PC-9 (cell line): ENCODE results near the gene BCL11B. TPM values are rescaled to one million over a fixed set of nuclear protein-coding genes. Genes with fewer than 3 reads are reported as not detected.
"Not testable (repeated sequence)": the region's sequence is repeated elsewhere in the genome, so short reads cannot be mapped to it uniquely, and the experiment has no call there.

Source experiments
- BruUV-seq: library from RNA; stranded (reverse); fragments of 400-500 nt; replicated peaks from 2 replicates; lab custom pipeline; 2021; lab: Mats Ljungman, UMichigan
- CTCF ChIA-PET: fragments of 300-600 bp; sonication (Branson Sonifier 250); formaldehyde crosslinking; loops from one replicate; lab custom pipeline; 2022; ENCODE audit warnings: antibody characterized with exemption; lab: Charles Lee
- POLR2A ChIA-PET: fragments of 300-600 bp; sonication (Branson Sonifier 250); formaldehyde crosslinking; loops from one replicate; lab custom pipeline; 2022; ENCODE audit warnings: antibody characterized with exemption; ENCODE audit not compliant: unreplicated experiment; lab: Charles Lee
- DNase-seq, 2 experiments: peaks; one replicate each; pipeline versions ENCODE4 v3.0.0 to v3.0.0-alpha.2; 2015 to 2022; ENCODE audit warnings: mixed read lengths in 1 of 2
- H2AFZ ChIP-seq: fragments of 200-600 bp; sonication (generic); 2 replicates; pipeline ENCODE4 v1.8.1; 2017; ENCODE audit warnings: antibody characterized with exemption
- H3F3A ChIP-seq: fragments of 200-600 bp; sonication (generic); 2 replicates; pipeline ENCODE4 v1.8.1; 2017; ENCODE audit warnings: antibody characterized with exemption, mild to moderate bottlenecking, low read depth; ENCODE audit not compliant: insufficient read depth
- H3K27ac ChIP-seq: fragments of 200-600 bp; sonication (generic); 2 replicates; pipeline ENCODE4 v1.6.1; 2016; ENCODE audit warnings: mixed run types
- H3K27me3 ChIP-seq: fragments of 200-600 bp; sonication (generic); 2 replicates; pipeline ENCODE4 v1.6.1; 2016; ENCODE audit warnings: low read depth, mixed run types; ENCODE audit not compliant: insufficient read depth
- H3K36me3 ChIP-seq: fragments of 200-600 bp; sonication (generic); 2 replicates; pipeline ENCODE4 v1.6.1; 2016; ENCODE audit warnings: low read depth, mixed run types
- H3K4me1 ChIP-seq: fragments of 200-600 bp; sonication (generic); replicated peaks from 2 replicates; pipeline ENCODE4 v1.6.1; 2016; ENCODE audit warnings: mixed run types; ENCODE audit not compliant: insufficient read depth
- H3K4me2 ChIP-seq: fragments of 200-600 bp; sonication (generic); 2 replicates; pipeline ENCODE4 v1.6.1; 2017; ENCODE audit warnings: mixed run types
- H3K4me3 ChIP-seq: fragments of 200-600 bp; sonication (generic); 2 replicates; pipeline ENCODE4 v1.6.1; 2016; ENCODE audit warnings: mixed run types
- H3K79me2 ChIP-seq: fragments of 200-600 bp; sonication (generic); 2 replicates; pipeline ENCODE4 v1.6.1; 2017; ENCODE audit warnings: low read depth, mixed run types
- H3K9me2 ChIP-seq: fragments of 200-600 bp; sonication (generic); 2 replicates; pipeline ENCODE4 v1.8.1; 2017; ENCODE audit warnings: mild to moderate bottlenecking; ENCODE audit not compliant: insufficient read depth
- H3K9me3 ChIP-seq: fragments of 200-600 bp; sonication (generic); 2 replicates; pipeline ENCODE4 v1.8.1; 2016; ENCODE audit warnings: low read depth; ENCODE audit not compliant: insufficient read depth
- H4K20me1 ChIP-seq: fragments of 200-600 bp; sonication (generic); 2 replicates; pipeline ENCODE4 v1.8.1; 2017; ENCODE audit not compliant: insufficient read depth
- EZH2 ChIP-seq: fragments of 200-600 bp; sonication (generic); IDR thresholded peaks from 2 replicates; pipeline ENCODE4 v1.8.0; 2017; ENCODE audit warnings: antibody characterized with exemption, low read depth
- intact Hi-C: fragments of 100-400 bp; cut with micrococcal nuclease; formaldehyde crosslinking; loops from one replicate; pipeline ENCODE4 v1.10.0; 2022; ENCODE audit not compliant: unreplicated experiment
- total RNA-seq: library from RNA; stranded (reverse); gene quantifications from 2 replicates; pipeline ENCODE4 v1.2.3, GENCODE V29; 2021
- TF ChIP-seq, protein P1 (sequence below): fragments of 200-600 bp; sonication (generic); conservative IDR thresholded peaks from 2 replicates; pipeline ENCODE4 v1.6.1; 2017; ENCODE audit warnings: mixed run types, antibody characterized with exemption, mild to moderate bottlenecking, moderate library complexity

The BCL11B gene
- total RNA-seq, 1 experiment from 2014 or later, result not detected

DNA sequence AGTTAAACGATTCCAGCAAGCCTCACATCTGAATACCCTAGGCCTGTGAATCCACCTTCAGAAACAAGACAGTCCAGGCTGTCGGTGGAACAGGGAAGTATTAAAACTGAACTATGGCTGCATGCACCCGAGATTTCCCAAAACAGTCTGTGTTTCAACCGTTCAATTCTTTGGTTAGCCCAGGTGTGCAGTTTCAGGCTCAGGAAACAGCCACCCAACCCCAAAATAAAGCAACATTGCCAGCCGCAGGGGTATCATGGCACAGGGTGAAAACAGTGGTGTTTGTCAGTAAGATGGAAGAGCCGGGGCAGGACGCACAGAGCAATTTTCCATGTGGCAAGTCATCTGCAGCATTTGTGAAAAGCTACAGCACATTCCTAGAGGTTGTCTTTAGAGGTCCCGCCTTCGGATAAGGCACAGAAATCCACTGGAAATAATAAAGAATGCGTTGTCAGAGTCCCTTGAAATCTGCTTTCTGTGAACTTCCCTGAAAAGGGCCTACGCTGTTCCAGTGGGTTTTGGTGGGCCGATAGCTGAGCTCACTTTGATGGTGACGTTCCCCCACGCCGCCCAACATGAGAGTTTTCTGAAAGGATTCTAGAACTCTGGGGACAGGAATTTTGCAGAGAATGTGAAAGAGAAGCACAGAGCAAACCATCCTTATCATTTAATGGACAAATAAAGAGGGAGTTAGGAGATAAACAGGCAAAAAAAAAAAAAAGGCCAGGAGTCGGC is 84.9 kb downstream of the BCL11B start:
- H3K79me2 ChIP-seq, result no peaks in the 10 kb centered on the region
- H2AFZ ChIP-seq, result no peak overlapping the region
- peaks cover 77% of the 10 kb centered on the region for H3K27me3 ChIP-seq
- H3K4me2 ChIP-seq, result no peak overlapping the region
- no TSS peak for BruUV-seq
- no peaks in the 10 kb centered on the region for H3K36me3 ChIP-seq
- intact Hi-C loops, result no loop called here
- no peak overlapping the region for H3K27ac ChIP-seq
- no peaks in the 10 kb centered on the region for H4K20me1 ChIP-seq
- CTCF ChIA-PET, result no interaction called here
- no peaks in the 10 kb centered on the region for H3K9me2 ChIP-seq
- no peak overlapping the region for H3K4me3 ChIP-seq
- POLR2A ChIA-PET, result interaction anchor here (0.7 kb wide), 1 partner anchor 409 kb away, joined by 3 read pairs; no protein-coding TSS in a partner anchor
- H3F3A ChIP-seq, result no peaks in the 10 kb centered on the region
- no peaks in the 10 kb centered on the region for H3K9me3 ChIP-seq
- DNase-seq, result no peak
- TF ChIP-seq EZH2, result no peak
- TF ChIP-seq, protein P1, sequence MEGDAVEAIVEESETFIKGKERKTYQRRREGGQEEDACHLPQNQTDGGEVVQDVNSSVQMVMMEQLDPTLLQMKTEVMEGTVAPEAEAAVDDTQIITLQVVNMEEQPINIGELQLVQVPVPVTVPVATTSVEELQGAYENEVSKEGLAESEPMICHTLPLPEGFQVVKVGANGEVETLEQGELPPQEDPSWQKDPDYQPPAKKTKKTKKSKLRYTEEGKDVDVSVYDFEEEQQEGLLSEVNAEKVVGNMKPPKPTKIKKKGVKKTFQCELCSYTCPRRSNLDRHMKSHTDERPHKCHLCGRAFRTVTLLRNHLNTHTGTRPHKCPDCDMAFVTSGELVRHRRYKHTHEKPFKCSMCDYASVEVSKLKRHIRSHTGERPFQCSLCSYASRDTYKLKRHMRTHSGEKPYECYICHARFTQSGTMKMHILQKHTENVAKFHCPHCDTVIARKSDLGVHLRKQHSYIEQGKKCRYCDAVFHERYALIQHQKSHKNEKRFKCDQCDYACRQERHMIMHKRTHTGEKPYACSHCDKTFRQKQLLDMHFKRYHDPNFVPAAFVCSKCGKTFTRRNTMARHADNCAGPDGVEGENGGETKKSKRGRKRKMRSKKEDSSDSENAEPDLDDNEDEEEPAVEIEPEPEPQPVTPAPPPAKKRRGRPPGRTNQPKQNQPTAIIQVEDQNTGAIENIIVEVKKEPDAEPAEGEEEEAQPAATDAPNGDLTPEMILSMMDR, result no peak
- no peaks in the 10 kb centered on the region for H3K4me1 ChIP-seq

DNA sequence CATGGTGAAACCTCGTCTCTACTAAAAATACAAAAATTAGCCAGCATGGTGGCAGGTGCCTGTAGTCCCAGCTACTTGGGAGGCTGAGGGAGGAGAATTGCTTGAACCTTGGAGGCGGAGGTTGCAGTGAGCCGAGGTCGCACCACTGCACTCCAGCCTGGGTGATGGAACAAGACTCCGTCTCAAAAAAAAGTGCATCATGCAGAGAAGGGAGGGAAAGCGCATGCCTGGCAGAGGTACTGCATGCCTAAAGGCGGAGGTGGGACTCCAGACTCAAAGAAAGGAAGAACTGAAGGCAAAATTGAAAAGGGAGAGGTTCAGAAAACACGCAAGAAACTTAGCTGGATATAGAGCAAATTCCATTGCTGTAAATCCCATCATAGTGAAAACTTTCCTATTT is 85.7 kb downstream of the BCL11B start:
- H3K9me3 ChIP-seq, H3F3A ChIP-seq, H3K27ac ChIP-seq, H3K79me2 ChIP-seq, H3K36me3 ChIP-seq, H3K4me1 ChIP-seq, H3K9me2 ChIP-seq, intact Hi-C loops, BruUV-seq, DNase-seq, H3K4me3 ChIP-seq, H3K4me2 ChIP-seq, H2AFZ ChIP-seq, CTCF ChIA-PET, H4K20me1 ChIP-seq: not testable (repeated sequence)
- POLR2A ChIA-PET, result interaction anchor here (0.7 kb wide), 1 partner anchor 408 kb away, joined by 3 read pairs; no protein-coding TSS in a partner anchor
- peaks cover 79% of the 10 kb centered on the region for H3K27me3 ChIP-seq

DNA sequence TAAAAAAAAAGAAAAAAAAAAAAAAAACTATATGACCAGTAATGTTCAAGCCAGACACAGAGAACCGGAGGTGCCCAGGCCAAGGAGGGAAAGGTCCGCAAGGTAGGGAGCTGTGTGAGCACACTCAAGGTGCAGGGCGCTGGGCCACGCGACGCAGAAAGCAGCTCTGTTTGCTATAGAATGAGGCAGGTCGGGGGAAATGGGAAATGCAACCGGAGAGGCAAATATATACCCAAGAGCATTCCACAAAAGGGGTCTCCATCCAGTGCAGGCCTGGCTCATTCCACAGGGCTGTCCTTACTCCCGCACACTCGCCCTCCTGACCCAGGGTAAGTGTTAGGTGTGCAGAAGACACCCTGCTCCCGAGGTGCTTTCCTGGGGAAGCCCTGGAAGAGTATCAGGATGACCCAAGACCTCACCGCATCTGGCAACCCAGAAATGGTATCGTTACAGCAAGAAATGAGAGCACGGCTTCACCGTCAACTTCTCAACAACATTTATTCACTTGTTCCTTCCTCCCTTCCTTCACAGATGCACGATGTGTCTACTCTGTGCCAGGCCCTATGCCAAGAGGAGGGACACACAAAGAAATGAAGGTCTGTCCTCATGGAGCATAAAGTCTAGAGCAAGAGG is 86.4 kb downstream of the BCL11B start:
- no peaks in the 10 kb centered on the region for H3K9me3 ChIP-seq
- H3K27ac ChIP-seq, result no peak overlapping the region
- H3F3A ChIP-seq, result no peaks in the 10 kb centered on the region
- intact Hi-C loops, result no loop called here
- no peak for DNase-seq
- no peak overlapping the region for H3K4me2 ChIP-seq
- peaks cover 79% of the 10 kb centered on the region for H3K27me3 ChIP-seq
- no peaks in the 10 kb centered on the region for H3K9me2 ChIP-seq
- no peaks in the 10 kb centered on the region for H3K79me2 ChIP-seq
- TF ChIP-seq, protein P1, result no peak
- no peak overlapping the region for H2AFZ ChIP-seq
- H3K36me3 ChIP-seq, result no peaks in the 10 kb centered on the region
- ChIA-PET CTCF (no interaction called here), POLR2A (no interaction called here)
- no peak overlapping the region for H3K4me3 ChIP-seq
- H4K20me1 ChIP-seq, result no peaks in the 10 kb centered on the region
- no peaks in the 10 kb centered on the region for H3K4me1 ChIP-seq
- BruUV-seq, result no TSS peak
